Fibroblast of lung (primary cell): ENCODE results near the gene RAD17. TPM values are rescaled to one million over a fixed set of nuclear protein-coding genes. Genes with fewer than 3 reads are reported as not detected.
"Not testable (repeated sequence)": the region's sequence is repeated elsewhere in the genome, so short reads cannot be mapped to it uniquely, and the experiment has no call there.

Experiments used
- DNase-seq, 2 donors: peaks; one replicate each; pipeline versions ENCODE4 v3.0.0 to v3.0.0-alpha.2; 2010; ENCODE audit warnings: low read depth in 2 of 2
- H2AFZ ChIP-seq: 2 replicates; pipeline ENCODE4 v1.5.1; 2012; ENCODE audit warnings: low read length, control low read depth, inconsistent platforms
- H3K27ac ChIP-seq: 2 replicates; pipeline ENCODE4 v1.5.1; 2011; ENCODE audit warnings: low read length, control low read depth; ENCODE audit not compliant: insufficient read depth
- H3K27me3 ChIP-seq: 2 replicates; pipeline ENCODE4 v1.5.1; 2011; ENCODE audit warnings: mild to moderate bottlenecking, low read length; ENCODE audit not compliant: control insufficient read depth, insufficient read depth
- H3K36me3 ChIP-seq: 2 replicates; pipeline ENCODE4 v1.5.1; 2011; ENCODE audit warnings: low read length; ENCODE audit not compliant: control insufficient read depth, insufficient read depth
- H3K4me1 ChIP-seq: 2 replicates; pipeline ENCODE4 v1.5.1; 2011; ENCODE audit warnings: low read length; ENCODE audit not compliant: control insufficient read depth, insufficient read depth; ENCODE audit errors: extremely low read depth
- H3K4me2 ChIP-seq: 2 replicates; pipeline ENCODE4 v1.5.1; 2011; ENCODE audit warnings: low read length, control low read depth; ENCODE audit not compliant: insufficient read depth; ENCODE audit errors: extremely low read depth
- H3K4me3 ChIP-seq, 4 experiments: fragments of 200-600 bp in 1 of 4; sonication (generic) in 1 of 4; replicated peaks in 1 of 4; 2 replicates each; pipeline ENCODE4 v1.5.1; 2011 to 2016; ENCODE audit warnings: low read length in 4 of 4, low read depth in 3 of 4, mild to moderate bottlenecking in 3 of 4, control low read depth in 2 of 4, inconsistent platforms in 1 of 4, mixed read lengths in 1 of 4; ENCODE audit not compliant: insufficient read depth in 1 of 4; ENCODE audit errors: control extremely low read depth in 1 of 4
- H3K79me2 ChIP-seq: 2 replicates; pipeline ENCODE4 v1.5.1; 2012; ENCODE audit warnings: mild to moderate bottlenecking, low read length, inconsistent platforms; ENCODE audit not compliant: control insufficient read depth, insufficient read depth
- H3K9ac ChIP-seq: 2 replicates; pipeline ENCODE4 v1.5.1; 2011; ENCODE audit warnings: mild to moderate bottlenecking, low read length, control low read depth; ENCODE audit not compliant: insufficient read depth
- H3K9me3 ChIP-seq: 2 replicates; pipeline ENCODE4 v1.5.1; 2012; ENCODE audit warnings: low read depth, low read length; ENCODE audit not compliant: control insufficient read depth, insufficient read depth
- H4K20me1 ChIP-seq: 2 replicates; pipeline ENCODE4 v1.5.1; 2011; ENCODE audit warnings: low read length; ENCODE audit not compliant: control insufficient read depth, insufficient read depth; ENCODE audit errors: extremely low read depth
- CTCF ChIP-seq, 2 donors: IDR thresholded peaks in 1 of 2; conservative IDR thresholded peaks in 1 of 2; 1 replicate in 1 of 2; 2 replicates in 1 of 2; pipeline ENCODE4 v1.5.1; 2011 to 2012; ENCODE audit warnings: low read length in 2 of 2, control low read depth in 1 of 2, inconsistent platforms in 1 of 2, low read depth in 1 of 2, mild to moderate bottlenecking in 1 of 2
- EZH2 ChIP-seq: IDR thresholded peaks from 2 replicates; pipeline ENCODE4 v1.5.1; 2012; ENCODE audit warnings: low read length, control low read depth, mild to moderate bottlenecking; ENCODE audit errors: missing control alignments
- polyA plus RNA-seq, 2 donors: library from polyadenylated mRNA; depleted of rRNA in 1 of 2; stranded (reverse) in 1 of 2; unstranded in 1 of 2; fragments of >200 nt; gene quantifications; 2 replicates each; pipeline ENCODE4 v1.2.1, GENCODE V29; 2011 to 2012; ENCODE audit warnings: missing spikeins in 1 of 2
- total RNA-seq: library from RNA; depleted of rRNA; stranded (reverse); fragments of >200 nt; gene quantifications from 2 replicates; pipeline ENCODE4 v1.2.1, GENCODE V29; 2014

RAD17 gene
- total and polyA plus RNA-seq, 2 donors (not counting 1 experiment from before 2014, with no cell fraction given): 16.3 to 30.1 TPM

DNA sequence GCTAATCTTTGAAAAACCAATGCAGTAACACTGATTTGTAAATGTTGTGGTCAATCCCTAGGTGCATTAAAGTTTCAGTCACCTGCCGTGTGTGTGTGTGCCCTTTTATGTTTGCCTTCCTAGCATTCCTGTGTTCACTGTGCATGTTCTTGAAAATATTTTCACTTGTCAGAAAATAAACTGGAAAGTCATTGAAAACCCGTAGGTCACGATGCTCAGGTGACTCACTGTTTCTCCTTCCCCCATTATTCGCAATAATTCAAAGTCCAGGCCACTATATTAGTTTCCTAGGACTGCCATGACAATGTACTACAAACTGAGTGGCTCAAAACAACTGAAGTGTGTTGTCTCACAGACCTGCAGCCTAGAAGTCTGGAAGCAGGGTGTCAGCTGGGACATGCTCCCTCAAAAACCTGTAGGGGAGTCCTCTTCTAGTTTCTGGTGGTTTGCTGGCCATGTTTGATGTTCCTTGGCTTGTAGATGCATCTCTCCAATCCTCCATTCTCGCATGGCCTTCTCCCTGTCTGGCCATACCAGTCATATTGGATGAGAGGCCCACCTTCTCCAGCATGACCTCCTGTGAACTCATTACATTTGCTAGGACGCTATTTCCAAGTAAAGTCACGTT, 74.6 kb downstream of the RAD17 start:
- no peak overlapping the region for H2AFZ ChIP-seq
- no peak overlapping the region for H3K27ac ChIP-seq
- H3K4me1 ChIP-seq: no peaks in the 10 kb centered on the region
- no peaks in the 10 kb centered on the region for H3K79me2 ChIP-seq
- no peaks in the 10 kb centered on the region for H3K36me3 ChIP-seq
- TF ChIP-seq CTCF (conservative IDR thresholded peaks at IDR 0.05 in 1 of 2, IDR thresholded peaks at IDR 0.05 in 1 of 2; ENCODE audit: low read depth in 1 of 2, low read length in 2 of 2) (no peak), EZH2 (no peak)
- no peak overlapping the region for H3K4me2 ChIP-seq
- H3K4me3 ChIP-seq: no peak overlapping the region
- peak in 1 of 2 donors; percentile 25 for DNase-seq
- H3K27me3 ChIP-seq: no peaks in the 10 kb centered on the region
- H4K20me1 ChIP-seq: no peaks in the 10 kb centered on the region
- H3K9me3 ChIP-seq: no peaks in the 10 kb centered on the region
- no peak overlapping the region for H3K9ac ChIP-seq

DNA sequence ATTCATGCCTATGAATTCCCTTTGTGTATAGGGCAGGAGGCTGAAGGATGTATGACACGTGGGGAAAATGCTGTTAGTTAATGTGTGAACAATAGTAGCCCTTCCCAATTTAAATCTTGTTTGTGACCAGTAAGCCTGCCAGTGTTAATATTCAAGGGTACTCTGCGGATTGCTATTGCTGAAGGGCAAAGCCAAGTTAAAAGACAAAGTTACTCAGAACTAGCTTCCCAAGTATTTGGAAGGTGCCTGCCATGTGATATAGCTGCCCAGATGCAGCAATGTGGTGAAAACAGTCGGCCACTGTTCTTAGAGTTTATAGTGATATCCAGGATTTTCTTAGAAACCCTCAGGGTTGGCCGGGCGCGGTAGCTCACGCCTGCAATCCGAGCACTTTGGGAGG, 79.9 kb downstream of the RAD17 start:
- no peaks in the 10 kb centered on the region for H3K36me3 ChIP-seq
- no peaks in the 10 kb centered on the region for H3K79me2 ChIP-seq
- no peaks in the 10 kb centered on the region for H3K27me3 ChIP-seq
- no peak overlapping the region for H2AFZ ChIP-seq
- no peak overlapping the region for H3K4me3 ChIP-seq
- H3K4me2 ChIP-seq: no peak overlapping the region
- no peak overlapping the region for H3K9ac ChIP-seq
- H4K20me1 ChIP-seq: no peaks in the 10 kb centered on the region
- no peaks in the 10 kb centered on the region for H3K4me1 ChIP-seq
- TF ChIP-seq CTCF (conservative IDR thresholded peaks at IDR 0.05 in 1 of 2, IDR thresholded peaks at IDR 0.05 in 1 of 2; ENCODE audit: low read depth in 1 of 2, low read length in 2 of 2) (no peak), EZH2 (no peak)
- H3K27ac ChIP-seq: no peak overlapping the region
- no peaks in the 10 kb centered on the region for H3K9me3 ChIP-seq
- DNase-seq: no peak

DNA sequence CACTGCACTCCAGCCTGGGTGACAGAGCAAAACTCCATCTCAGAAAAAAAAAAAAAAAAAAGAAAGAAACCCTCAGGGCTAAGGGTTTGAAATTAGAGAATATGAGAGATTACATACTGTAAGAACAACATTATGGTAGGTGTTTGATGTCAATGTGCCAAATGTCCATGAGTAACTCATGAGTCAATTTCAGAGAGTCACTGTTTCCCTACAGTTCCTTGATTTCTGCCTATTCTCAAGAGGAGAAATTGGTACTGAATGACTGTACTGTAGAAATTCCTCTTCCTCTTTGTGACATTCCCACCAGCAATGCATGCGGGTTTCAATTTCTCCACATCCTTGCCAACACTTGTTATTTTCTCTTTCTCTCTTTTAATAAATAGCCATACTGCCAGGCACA, 80.5 kb downstream of the RAD17 start:
- H3K4me2 ChIP-seq: no peak overlapping the region
- H3K9me3 ChIP-seq: no peaks in the 10 kb centered on the region
- no peak overlapping the region for H2AFZ ChIP-seq
- H3K4me3 ChIP-seq: no peak overlapping the region
- H3K9ac ChIP-seq: no peak overlapping the region
- TF ChIP-seq CTCF (conservative IDR thresholded peaks at IDR 0.05 in 1 of 2, IDR thresholded peaks at IDR 0.05 in 1 of 2; ENCODE audit: low read depth in 1 of 2, low read length in 2 of 2): no peak
- TF ChIP-seq EZH2: no peak
- no peaks in the 10 kb centered on the region for H4K20me1 ChIP-seq
- no peaks in the 10 kb centered on the region for H3K27me3 ChIP-seq
- no peaks in the 10 kb centered on the region for H3K36me3 ChIP-seq
- H3K4me1 ChIP-seq: no peaks in the 10 kb centered on the region
- no peaks in the 10 kb centered on the region for H3K79me2 ChIP-seq
- no peak overlapping the region for H3K27ac ChIP-seq
- DNase-seq: peak; percentile 82 to 97

DNA sequence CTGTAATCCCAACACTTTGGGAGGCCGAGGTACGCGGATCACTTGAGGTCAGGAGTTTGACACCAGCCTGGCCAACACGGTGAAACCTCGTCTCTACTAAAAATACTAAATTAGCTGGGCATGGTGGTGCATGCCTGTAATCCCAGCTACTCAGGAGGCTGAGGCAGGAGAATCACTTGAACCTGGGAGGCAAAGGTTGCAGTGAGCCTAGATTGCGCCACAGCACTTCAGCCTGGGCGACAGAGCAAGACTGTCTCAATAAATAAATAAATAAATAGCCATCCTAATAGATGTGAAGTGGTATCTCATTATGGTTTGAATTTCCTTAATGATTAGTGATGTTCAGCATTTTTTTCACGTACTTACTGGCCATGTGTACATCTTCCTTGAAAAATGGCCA, 80.9 kb downstream of the RAD17 start:
- H3K79me2 ChIP-seq, H4K20me1 ChIP-seq, H3K4me3 ChIP-seq, H2AFZ ChIP-seq, H3K9ac ChIP-seq, H3K27ac ChIP-seq, H3K9me3 ChIP-seq, DNase-seq, H3K36me3 ChIP-seq, H3K4me2 ChIP-seq, H3K4me1 ChIP-seq, H3K27me3 ChIP-seq: not testable (repeated sequence)
